Peyer's patch (tissue), 4 donors: Measurements from ENCODE around the gene HIVEP2.

Experiments used
- POLR2A ChIP-seq, 2 donors: fragments of 450-650 bp; IDR thresholded peaks; one replicate each; pipeline ENCODE4 v1.5.1; 2017; ENCODE audit warnings: antibody characterized with exemption in 2 of 2, mild to moderate bottlenecking in 2 of 2, moderate library complexity in 2 of 2
- TF ChIP-seq, protein P1 (sequence below), 6 experiments: fragments of 450-650 bp in 4 of 6; fragments of 200-600 bp in 2 of 6; sonication (generic) in 1 of 6; IDR thresholded peaks; one replicate each; pipeline ENCODE4 v1.5.1; 2017 to 2019; ENCODE audit warnings: antibody characterized with exemption in 6 of 6, mild to moderate bottlenecking in 3 of 6, moderate library complexity in 1 of 6

DNA sequence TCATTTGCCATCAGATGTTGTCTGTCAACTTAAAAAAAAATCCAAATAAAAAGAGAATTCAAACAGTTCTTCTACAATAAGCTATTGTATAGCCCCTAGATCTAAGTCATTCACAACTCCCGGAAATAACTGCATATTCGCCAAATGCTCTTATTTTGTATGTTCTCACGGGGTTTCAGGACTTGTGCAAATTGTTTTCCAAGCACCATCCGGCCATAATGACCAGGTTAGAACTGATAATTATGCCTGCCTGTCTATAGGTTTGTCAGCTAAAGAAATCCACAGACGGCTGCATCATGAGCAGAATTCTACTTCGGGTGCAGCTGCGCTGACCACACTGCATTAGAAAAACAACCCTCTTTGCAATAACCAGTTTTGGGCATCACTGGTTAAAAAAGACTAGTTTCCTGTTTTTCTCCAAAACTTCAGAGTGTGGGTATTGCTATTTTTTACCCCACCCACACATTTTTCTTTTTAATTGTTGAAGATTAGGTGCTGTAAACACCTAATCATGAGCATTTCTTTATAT is 87.7 kb downstream of the HIVEP2 start:
- no peak for TF ChIP-seq POLR2A (IDR thresholded peaks at IDR 0.05)
- TF ChIP-seq, protein P1, sequence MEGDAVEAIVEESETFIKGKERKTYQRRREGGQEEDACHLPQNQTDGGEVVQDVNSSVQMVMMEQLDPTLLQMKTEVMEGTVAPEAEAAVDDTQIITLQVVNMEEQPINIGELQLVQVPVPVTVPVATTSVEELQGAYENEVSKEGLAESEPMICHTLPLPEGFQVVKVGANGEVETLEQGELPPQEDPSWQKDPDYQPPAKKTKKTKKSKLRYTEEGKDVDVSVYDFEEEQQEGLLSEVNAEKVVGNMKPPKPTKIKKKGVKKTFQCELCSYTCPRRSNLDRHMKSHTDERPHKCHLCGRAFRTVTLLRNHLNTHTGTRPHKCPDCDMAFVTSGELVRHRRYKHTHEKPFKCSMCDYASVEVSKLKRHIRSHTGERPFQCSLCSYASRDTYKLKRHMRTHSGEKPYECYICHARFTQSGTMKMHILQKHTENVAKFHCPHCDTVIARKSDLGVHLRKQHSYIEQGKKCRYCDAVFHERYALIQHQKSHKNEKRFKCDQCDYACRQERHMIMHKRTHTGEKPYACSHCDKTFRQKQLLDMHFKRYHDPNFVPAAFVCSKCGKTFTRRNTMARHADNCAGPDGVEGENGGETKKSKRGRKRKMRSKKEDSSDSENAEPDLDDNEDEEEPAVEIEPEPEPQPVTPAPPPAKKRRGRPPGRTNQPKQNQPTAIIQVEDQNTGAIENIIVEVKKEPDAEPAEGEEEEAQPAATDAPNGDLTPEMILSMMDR (IDR thresholded peaks at IDR 0.05): no peak
